ENCODE measurements around the gene PHC2. TPM values are rescaled to one million over a fixed set of nuclear protein-coding genes. Genes with fewer than 3 reads are reported as not detected.

The PHC2 gene
- total RNA-seq, 2 donors from 2014 or later, result 60.6 to 74.8 TPM

DNA sequence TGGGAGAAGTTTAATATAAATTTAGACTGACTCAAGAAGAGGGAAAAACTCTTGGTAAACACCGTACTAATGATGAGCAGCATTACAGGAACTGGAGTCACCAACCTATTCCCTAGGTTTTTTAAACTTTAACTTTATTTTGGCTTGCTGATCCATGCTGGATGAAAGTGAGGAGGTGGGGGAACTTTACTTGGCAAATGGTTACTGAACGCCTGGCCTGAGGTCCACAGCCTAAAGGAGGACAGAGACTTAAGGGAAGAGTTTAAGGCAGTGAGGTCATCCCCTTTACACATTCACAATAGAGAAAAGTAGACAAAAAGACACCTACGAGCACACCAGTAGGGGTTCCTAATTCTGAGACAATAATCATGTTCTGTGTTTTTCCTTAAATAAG, 84.4 kb downstream of the PHC2 start:
- Histone ChIP-seq H3K9me3 (no peaks in the 10 kb centered on the region), H3K4me1 (peaks cover 34% of the 10 kb centered on the region), H3K27me3 (no peaks in the 10 kb centered on the region), H3K27ac (peak overlapping the region; percentile 95), H3K36me3 (no peaks in the 10 kb centered on the region), H3K9ac (ENCODE audit: low read depth in 2 of 2, low read length in 2 of 2) (peak overlapping the region in 1 of 2 donors; percentile 91), H3K4me3 (peak overlapping the region; percentile 11)
- TF ChIP-seq, protein P1, sequence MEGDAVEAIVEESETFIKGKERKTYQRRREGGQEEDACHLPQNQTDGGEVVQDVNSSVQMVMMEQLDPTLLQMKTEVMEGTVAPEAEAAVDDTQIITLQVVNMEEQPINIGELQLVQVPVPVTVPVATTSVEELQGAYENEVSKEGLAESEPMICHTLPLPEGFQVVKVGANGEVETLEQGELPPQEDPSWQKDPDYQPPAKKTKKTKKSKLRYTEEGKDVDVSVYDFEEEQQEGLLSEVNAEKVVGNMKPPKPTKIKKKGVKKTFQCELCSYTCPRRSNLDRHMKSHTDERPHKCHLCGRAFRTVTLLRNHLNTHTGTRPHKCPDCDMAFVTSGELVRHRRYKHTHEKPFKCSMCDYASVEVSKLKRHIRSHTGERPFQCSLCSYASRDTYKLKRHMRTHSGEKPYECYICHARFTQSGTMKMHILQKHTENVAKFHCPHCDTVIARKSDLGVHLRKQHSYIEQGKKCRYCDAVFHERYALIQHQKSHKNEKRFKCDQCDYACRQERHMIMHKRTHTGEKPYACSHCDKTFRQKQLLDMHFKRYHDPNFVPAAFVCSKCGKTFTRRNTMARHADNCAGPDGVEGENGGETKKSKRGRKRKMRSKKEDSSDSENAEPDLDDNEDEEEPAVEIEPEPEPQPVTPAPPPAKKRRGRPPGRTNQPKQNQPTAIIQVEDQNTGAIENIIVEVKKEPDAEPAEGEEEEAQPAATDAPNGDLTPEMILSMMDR (IDR thresholded peaks at IDR 0.05), result no peak
- DNase-seq, result no peak
- intact Hi-C loops (cut with DNase I), result no loop called here

DNA sequence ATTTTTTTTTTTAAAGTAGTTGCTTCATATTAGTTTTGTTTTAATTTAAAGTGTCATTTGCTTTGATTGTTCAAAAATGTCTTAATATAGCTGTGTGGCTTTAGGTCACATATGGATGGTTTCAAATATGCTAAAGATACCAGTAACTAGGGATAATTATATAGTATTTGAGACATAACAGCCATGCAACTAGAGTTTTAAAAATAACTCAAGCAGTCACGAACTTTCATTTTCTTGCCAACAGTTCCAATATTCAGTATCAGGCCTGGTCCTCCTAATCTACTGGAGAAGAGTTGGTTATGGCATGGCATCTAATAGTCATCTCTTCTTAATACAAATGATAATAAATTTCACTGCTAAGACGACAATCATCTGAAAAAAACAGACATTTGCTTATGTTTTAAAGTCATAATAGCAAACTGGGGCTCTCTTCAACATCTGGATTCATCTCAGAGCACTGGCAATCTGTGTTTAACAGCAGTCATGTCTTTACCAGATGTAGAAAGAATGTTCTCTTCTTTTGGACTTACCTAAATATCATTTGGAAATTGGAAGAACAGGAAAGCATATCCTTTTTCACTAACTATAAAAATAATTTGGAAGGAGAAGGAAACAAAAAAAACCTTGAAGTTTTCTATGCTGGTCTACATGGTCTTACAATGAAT, 85.9 kb downstream of the PHC2 start:
- intact Hi-C loops (cut with DNase I), result no loop called here
- TF ChIP-seq, protein P1 (IDR thresholded peaks at IDR 0.05), result no peak
- Histone ChIP-seq H3K4me1 (peaks cover 32% of the 10 kb centered on the region), H3K9ac (ENCODE audit: low read depth in 2 of 2, low read length in 2 of 2) (no peak overlapping the region), H3K27ac (no peak overlapping the region), H3K4me3 (no peak overlapping the region), H3K36me3 (no peaks in the 10 kb centered on the region), H3K27me3 (no peaks in the 10 kb centered on the region), H3K9me3 (no peaks in the 10 kb centered on the region)
- DNase-seq, result no peak

DNA sequence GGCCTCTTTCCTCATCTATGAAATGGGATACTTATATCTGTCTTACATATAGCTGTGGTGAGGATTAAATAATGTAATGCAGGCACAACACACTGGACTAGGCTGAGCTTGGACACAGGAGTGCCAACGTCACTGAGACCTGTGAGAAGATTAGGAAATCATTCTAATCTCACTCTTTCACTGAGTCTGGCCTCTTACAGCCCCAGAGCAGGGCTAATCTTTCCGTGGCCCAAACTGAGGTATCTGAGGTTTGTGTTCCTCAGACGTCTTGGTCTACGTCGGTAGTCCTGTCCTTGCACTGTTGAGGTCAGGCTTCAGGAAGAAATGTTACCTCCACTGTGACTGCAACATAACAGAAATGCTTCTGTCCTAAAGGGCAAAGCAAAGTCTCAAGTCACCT, 87.4 kb downstream of the PHC2 start:
- no peak overlapping the region for H3K9ac ChIP-seq (ENCODE audit: low read depth in 2 of 2, low read length in 2 of 2)
- H3K36me3 ChIP-seq, result no peaks in the 10 kb centered on the region
- no peak overlapping the region for H3K27ac ChIP-seq
- TF ChIP-seq, protein P1 (IDR thresholded peaks at IDR 0.05), result no peak
- no peaks in the 10 kb centered on the region for H3K27me3 ChIP-seq
- intact Hi-C loops (cut with DNase I), result no loop called here
- H3K9me3 ChIP-seq, result no peaks in the 10 kb centered on the region
- peaks cover 36% of the 10 kb centered on the region for H3K4me1 ChIP-seq
- DNase-seq, result no peak
- H3K4me3 ChIP-seq, result no peak overlapping the region

DNA sequence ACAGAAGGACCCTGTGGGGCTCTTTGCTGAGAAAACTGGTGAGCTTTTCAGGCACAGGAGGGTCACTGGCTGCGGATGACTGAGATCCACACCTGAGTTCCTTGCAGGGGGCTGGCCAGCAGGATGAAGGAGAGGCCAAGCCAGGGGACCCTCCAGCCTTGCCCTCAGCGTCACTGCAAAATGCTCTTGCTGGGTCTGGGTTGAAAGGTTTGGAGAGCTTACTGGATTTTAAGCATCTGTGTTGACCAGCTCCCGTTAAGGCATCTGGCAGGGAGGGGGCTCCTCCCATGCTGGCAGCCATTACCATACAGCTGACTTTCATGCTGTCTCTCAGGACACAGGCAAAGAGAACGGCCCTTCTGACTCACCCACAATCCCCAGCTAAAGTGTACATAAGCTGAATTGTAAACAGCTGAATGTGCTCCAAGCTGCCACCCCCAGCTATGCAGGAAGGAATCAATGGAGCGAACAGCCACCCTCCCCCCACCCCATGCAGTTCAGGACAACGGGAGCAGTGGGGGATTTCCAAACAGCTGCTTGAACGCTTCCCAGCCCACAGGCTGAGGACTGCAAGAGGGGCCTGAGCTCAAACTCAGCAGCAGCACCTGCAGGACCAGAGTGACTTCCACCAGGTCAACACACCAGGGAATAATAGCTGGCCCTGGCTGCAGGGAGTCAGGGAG, 88.7 kb downstream of the PHC2 start:
- peak; percentile 88 for DNase-seq
- no peaks in the 10 kb centered on the region for H3K27me3 ChIP-seq
- H3K36me3 ChIP-seq, result no peaks in the 10 kb centered on the region
- peak overlapping the region; percentile 80 for H3K27ac ChIP-seq
- peak overlapping the region; percentile 38 to 71 for H3K9ac ChIP-seq (ENCODE audit: low read depth in 2 of 2, low read length in 2 of 2)
- TF ChIP-seq, protein P1 (IDR thresholded peaks at IDR 0.05), result no peak
- no peaks in the 10 kb centered on the region for H3K9me3 ChIP-seq
- intact Hi-C loops (cut with DNase I), result no loop called here
- H3K4me1 ChIP-seq, result peaks cover 27% of the 10 kb centered on the region
- no peak overlapping the region for H3K4me3 ChIP-seq

DNA sequence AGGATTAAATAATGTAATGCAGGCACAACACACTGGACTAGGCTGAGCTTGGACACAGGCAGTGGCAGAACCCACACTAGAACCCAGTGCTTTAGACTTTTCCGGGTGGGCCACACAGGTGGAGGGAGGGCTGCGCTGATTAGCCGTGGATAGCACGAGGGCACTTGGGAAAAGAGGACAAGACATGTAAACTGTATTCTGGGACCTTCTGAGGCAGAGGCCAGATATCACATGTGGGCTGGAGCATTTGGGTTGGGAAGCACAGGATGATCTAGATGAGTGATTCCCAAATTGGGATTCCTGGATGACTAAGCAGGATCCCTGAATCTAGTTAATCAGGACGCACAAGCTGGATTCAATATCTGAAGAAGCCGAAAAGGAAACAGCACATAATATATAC, 89.7 kb downstream of the PHC2 start:
- Histone ChIP-seq H3K9me3 (no peaks in the 10 kb centered on the region), H3K9ac (ENCODE audit: low read depth in 2 of 2, low read length in 2 of 2) (peak overlapping the region in 1 of 2 donors; percentile 51), H3K4me1 (peaks cover 33% of the 10 kb centered on the region), H3K36me3 (no peaks in the 10 kb centered on the region), H3K4me3 (no peak overlapping the region), H3K27me3 (no peaks in the 10 kb centered on the region), H3K27ac (peak overlapping the region; percentile 80)
- TF ChIP-seq, protein P1 (IDR thresholded peaks at IDR 0.05), result no peak
- intact Hi-C loops (cut with DNase I), result no loop called here
- DNase-seq, result no peak

All from colonic mucosa (tissue), 4 donors.